ENCODE data around the gene SNAPC2.
"Not testable (repeated sequence)": the region's sequence is repeated elsewhere in the genome, so short reads cannot be mapped to it uniquely, and the experiment has no call there.

SNAPC2 gene

DNA sequence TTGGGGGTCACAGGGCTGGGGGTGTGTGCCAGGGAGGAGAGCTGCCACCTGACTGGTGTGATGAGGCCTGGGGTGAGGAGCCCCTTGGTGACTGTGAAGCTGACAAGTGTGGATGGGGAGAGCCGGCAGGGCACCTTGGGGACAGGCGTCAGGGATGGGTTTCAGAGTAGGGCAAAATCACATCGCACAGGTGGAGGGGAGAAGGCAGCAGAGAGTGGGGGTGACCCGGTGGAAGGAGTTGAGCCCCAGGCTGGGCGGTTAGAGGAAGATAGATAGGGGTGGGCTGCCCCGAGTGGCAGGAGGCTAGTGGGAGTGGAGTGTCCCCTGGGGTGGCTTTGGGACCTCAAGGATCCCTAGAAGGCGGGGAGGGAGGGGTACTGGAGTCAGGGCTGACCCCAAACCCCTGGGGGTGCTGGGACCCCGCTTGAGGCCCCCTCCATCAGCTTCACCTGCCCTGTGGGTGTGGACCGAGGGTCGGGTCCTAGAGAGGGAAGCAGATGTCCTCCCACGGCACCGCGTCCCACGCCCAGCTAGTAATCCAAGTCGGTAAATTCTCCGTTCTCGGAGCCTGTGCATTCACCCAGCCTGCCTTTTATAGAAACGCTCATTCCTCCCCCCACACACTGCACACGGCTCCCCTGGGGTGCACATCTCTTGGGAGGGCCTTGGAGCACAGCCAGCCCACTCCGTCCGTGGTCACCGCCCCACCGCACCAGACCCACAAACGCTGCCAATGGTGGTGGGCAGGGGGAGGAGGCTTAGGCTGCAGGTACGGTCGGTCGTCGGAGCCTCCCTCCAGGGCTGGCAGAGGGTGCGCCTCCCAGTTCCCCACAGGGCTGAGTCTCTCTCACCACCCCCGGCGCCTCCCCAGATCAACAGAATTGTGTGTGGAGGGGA lies 3.4 kb downstream of the SNAPC2 start:
- no peak for DNase-seq

DNA sequence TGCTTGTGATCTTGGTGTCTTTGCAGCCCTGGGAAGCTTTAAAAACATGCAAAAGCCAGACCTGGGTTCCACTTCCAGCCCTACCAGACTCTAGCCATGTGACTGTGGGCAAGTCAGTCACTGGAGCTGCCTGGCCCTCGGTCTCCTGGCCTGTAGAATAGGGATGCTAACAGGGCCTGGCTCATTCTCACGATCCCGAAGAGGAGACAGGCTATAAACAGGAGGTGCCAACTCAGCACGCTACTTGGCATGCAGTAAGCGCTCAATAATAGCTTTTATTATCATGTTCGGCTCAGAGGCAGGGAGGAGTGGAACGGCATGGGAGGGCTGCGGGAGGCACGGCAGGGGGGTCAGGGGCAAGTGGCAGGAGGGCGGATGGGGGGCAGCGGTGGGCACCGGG lies 4.1 kb downstream of the SNAPC2 start:
- DNase-seq, result no peak

DNA sequence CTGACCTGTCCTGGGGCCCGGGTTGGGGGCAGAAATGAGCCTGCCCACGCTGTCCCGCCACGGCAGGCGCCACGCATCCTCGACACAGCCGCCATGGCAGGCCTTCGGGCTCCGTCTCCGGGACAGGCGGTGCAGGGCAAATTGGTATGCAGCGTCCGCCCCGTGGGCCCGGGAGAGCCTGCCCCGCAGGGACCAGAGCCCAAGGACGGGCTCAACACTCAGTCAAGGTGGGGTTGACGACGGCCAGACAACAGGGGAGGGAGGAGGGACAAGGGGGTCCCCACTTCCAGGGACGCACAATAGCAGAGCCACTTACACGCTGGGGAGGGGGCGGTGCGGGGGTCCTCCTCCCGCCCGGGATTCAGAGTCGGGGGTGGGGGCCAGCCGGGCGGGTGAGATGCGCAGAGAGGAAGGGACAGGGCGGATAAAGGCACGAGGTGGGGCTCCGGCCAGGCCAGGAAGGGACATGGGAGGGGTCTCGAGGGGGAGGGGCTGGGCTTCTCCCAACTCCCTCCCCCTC lies 4.6 kb downstream of the SNAPC2 start:
- no peak for DNase-seq

DNA sequence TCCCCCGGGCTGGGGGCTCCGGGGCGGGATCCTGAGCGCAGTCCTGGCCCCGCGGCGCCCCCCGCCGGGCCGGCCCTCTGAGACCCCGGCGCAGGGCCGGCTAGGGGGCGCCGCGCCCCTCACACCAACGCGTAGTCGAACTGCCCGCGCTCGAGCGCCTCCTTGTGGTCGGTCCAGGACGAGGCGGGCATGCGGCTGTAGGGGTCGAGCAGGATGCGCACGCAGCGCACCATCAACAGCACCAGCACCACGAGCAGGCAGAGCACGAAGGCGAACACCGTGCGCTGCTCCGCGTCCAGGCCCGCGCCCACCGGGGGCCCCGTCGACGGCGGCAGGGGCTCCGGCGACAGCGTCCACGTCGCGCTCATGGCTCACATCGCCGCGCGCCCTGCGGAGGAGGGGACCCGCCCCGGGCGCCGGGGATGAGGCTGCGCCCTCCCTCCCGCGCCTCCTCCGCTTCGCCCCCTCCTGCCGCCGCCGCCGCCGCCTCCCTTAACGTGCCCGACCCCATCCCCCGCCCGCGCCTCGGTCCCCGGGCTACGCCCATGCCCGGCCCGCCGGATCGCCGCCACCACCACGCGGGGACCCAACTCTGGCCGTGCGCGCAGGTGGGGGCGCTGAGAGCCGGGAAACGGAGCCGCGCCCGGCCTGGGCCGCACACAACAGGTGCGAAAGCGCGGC lies 5.2 kb downstream of the SNAPC2 start:
- DNase-seq, result peak; percentile 72 to 86

DNA sequence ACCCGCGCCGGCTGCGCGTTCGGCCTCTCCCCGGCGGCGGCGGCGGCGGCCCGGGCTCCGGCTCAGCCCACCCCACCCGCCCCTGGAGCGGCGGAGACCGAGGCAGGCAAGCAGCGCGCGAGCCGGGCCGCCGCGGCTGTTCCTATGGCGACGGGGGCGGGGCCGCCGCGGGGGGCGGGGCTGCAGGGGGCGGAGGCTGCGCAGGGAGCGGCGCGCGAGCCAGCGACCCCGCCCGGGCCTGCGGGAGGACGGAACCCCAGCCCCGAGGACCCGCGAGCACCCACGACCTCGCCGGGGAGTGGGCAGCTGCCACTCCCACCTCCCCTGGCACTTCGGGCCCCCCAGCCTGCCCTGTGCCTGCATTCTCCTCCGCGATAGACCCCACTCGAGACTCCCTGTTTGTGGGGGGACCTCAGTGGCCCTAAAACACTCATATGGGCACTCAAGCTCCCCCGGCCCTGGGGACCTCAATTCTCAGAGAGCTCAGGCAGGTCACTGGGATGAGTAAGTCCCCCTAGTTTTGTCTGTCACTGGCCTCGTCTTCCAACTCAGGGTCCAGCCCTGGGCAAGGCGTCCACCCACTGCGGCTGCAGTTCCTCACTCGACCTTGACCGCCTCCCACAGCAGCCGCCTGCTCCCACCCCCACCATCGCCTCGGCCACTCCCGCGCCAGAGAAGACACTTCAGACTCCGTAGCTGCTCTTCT lies 6.0 kb downstream of the SNAPC2 start, which contains the start of gene CTXN1:
CTXN1 (minus strand) TSS at position 115 of the 706 bp plus-strand sequence. CDS start 597 bp downstream, outside the sequence.
- DNase-seq, result peak in 1 of 2 experiments; percentile 46

DNA sequence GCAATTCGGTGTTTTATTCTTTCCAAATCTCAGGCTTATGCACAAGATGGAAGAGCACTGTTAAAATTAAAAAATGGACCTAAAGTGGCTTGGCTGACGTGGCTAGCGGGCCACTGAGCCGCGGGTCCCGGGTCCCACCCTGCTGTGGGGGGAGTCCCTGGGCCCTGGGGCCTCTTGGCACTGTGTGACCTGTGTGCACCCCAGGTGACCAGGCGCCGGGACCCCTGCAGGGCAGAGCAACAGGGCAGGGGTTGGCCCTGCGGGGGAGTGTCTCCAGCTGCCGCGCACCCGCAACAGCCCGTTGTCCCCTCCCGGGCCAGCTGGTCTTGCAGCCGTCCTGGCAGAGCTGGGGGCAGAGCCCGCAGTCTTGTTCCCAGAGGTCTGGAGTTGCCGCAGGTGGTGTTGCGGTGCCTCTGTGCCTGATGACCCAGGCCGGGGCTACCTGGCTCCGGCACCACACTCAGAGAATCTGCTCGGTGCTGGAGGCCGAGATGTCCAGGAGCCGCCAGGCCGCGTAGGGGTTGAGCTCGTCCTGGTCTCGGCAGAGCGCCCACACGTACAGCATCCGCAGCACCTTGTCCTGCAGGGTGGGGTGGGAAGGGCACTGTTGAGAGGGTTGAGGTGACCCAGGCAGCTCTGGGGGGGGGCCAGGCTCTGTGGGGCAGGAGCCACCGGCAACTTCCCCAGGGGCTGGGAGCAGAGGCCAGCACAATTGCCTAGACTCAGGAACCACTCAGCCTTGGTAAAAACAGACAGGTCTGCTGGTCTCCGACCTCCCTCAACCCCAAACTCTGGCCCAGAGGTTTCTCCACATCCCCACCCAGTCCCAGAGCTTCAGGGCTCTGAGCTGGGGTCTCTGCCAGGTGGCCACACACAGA lies 6.8 kb downstream of the SNAPC2 start:
- DNase-seq, result no peak

DNA sequence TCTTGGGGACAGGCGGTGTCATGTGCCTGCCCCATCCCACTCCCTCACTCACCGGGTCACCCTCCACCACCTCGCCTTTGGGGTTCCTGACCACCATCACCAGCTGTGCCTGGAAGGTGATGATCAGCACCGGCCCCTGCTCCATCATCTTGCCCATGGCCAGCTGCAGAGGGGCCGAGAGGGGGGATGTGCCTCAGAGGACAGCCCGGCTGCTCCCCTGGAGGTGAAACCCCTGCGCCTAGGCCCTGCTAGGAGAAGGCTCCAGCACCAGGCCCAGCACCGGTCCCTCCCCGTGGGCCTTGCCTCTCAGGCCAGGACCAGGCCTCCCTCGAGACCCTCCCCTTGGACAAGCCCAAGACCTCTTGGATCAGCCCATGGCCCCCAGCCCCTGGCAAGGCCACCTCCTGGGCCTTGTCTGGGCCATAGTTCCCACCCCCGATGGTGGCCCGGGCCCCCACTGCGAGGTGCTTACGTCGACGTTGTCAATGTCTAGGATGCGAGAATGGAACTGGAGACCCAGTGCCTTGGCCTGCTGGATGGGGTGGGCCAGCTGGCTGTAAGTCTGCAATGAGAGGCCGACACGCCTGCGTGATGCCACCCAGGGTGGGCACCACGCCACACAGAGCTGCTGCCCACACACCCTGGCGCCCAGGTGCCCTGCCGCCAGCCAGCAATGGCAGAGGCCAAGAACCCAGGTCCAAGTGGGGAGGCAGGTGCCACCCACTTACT lies 7.6 kb downstream of the SNAPC2 start:
- no peak for DNase-seq

DNA sequence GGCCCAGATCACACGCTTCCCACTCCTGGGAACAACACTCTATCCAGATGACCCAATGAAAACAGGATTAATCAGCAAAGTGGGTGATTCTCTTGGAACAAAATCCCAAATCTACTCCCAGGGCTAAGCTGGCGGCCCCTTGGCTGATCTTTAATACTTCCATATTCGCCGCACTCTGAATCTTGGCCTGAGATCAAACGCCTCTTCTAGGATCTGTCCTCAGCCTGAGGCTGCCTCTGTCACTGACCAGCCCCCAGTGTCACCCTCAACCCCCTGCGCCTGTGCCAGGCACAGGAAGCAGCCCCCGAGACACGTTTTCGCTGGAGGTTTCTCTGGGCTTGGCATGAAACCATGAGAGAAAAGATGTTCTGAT lies 8.2 kb downstream of the SNAPC2 start:
- no peak for DNase-seq

DNA sequence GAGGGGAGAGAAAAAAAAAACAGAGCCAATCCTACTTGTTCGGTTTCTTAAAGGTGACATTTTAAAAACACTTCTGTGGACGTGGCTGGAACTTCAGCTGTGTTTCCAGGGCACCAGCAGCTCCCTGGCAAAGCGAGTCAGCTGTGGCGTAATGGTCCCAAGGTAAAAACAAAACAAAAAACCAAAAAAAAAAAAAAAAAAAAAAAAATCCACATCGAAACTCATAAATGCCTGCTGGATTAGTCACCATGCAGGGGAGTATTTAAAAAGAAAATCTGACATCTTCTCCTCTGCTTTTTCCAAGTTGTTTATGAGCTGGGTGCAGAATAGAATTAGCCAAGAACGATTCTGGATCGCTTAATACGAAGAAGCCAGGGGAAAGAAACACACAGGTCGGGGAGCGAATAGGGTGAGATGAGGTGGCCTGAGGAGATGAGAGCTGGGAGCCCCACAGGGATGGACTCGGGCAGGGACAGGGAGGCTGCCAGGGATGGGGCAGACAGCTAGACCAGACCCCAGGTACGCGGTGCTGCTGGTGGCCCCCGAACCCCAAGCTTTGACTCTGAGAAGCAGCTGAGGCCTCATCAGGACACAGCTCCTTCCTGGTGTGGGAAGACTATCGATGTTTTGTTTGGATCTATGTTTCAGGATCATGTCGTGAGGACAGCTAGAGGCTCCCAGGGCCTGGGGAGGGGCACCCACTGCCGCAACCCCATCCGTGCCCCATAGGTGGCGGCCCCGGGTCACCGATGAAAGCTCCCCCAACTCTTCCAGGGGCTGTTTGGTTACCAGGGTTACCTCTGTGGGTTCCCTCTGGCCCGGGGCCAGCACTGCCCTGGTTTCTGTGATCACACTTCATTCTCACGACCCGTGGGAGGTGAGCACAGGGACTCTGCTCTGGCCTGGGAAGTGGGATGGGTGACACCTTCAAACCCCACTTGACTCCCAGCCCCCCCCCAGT lies 8.9 kb downstream of the SNAPC2 start:
- no peak for DNase-seq

DNA sequence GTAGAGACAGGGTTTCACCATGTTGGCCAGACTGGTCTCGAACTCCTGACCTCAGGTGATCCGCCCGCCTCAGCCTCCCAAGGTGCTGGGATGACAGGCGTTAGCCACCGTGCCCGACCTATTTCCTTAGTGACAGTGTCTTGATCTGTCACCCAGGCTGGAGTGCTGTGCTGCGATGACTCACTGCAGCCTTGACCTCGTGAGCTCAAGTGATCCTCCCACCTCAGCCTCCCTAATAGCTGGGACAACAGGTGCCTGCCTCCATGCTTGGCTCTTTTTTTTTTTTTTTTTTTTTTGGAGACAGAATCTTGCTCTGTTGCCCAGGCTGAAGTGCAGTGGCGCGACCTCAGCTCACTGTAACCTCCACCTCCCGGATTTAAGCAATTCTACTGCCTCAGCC lies 9.9 kb downstream of the SNAPC2 start:
- DNase-seq, result not testable (repeated sequence)

DNA sequence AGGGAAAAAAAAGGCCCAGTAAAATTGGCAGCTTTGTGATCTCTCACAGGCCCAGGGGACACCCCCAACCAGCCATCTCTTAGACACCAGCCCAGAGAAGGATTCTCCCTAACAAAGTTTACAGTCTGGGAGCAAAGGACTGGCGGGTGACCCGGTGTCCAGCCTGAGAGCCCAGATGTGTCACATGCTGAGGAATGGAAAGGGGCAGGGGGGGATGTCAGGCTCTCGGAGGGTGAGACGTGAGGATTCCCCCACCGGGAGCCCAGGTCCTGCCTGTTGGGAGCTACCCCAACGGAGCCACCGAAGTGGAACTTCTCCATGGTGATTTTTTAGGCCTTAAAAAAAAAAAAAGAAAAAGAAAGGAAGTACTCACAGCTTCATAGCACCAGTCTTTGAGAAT lies 10.6 kb downstream of the SNAPC2 start:
- DNase-seq, result no peak

DNA sequence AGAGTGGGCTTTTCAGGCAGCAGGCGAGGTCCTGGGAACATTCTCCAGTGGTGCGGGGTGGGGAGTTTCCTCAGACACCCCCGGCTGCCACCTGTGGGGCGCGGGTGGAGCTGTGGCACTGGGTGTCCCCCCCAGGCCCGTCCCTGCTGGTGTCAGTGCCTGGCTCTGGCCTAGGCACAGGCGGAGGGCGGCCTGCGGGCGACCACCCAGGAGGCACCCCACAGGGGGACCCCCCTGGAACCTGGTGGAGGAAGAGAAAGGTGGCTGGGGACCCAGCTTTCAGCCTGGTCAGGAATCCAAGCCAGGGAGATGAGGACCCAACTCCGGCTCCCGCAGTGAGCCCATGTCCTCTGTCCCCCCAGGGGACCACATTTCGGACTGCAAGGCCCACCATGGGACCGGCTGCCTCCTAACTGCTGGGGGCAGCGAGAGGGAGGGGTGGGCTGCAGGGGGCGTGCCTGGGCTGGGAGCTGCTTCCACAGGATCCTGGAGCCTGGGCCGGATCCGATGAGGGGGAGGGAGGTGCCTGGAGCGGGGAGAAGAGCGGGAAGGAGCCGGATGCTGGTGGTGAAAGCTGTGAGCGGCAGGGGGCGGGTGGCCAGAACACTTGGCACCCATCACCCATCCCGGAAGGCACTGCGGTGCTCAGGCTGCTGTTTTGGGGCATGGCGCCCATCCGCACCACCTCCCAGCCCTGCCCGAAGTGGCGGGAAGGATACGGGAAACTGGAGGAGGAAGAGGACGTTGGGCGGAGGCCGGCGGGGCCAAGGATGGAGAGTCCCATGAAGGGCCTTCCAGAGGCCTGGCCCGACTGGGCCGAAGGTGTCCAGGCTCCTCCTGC lies 11.3 kb downstream of the SNAPC2 start:
- DNase-seq, result no peak

DNA sequence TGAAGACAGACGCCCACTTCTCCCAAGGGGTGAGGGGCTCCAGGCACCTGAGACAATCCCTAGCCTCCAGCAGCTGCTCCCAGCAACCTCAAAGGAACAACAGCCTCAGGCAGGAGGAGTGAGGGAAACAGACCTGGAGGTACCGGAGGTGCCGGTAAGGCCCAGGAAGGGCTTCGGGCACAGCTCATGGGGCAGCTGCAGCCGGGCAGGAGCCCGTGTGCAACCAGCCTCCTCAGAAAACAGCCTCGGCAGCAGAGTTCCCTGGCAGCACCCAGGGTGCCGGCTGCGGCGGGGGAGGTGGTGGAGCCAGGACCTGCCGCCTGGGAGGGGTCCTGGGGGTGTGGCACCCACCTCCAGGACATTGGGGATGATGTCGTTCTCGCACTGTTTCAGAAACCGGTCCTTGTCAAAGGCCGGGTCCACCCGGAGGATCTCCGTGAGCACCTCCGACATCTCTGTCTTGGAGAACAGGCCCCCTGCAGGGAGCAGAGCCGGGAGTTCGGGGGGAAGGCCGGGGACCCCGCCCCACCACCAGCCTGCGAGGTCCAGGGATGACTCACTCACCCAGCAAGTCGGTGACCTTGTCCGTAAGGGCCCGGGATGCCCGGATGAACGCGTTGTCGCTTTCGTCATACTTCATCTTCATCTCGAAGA lies 12.3 kb downstream of the SNAPC2 start:
- no peak for DNase-seq

DNA sequence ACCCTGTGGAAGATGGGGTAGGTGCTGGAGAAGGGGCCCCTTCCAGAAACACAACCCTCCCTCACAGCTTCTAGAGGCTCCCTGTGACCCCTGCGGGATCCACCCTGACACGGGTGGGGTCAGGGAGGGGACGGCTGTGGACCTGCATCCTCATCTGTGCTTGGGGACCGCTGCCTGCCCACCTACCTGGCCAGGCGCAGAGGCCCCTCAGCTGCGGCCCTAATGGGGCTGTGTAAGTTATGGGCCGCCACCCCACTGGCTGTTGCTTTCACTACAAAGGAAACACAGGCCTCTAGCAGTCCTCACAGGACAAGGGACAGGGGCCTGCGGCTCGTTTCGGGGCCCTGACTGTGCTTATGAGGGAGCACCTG lies 12.8 kb downstream of the SNAPC2 start:
- no peak for DNase-seq

DNA sequence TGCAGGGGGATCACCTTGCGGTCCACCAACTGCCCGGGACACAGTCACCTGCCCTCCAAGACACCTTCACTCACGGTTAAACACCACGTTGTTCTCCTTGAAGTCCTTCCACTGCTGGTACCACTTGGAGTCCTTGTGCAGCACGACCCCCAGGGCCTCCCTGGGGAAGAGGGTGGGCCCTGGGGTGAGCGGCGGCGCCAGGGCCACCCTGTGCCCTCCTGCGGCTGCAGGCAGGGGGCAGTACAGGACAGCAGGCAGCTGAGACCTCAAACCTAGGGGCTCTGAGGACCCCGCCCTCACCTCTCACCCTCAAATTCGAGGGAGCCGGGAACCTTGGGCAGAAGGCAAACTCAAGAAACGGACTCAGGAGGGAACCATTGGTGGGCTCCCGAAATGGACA lies 13.3 kb downstream of the SNAPC2 start:
- no peak for DNase-seq

DNA sequence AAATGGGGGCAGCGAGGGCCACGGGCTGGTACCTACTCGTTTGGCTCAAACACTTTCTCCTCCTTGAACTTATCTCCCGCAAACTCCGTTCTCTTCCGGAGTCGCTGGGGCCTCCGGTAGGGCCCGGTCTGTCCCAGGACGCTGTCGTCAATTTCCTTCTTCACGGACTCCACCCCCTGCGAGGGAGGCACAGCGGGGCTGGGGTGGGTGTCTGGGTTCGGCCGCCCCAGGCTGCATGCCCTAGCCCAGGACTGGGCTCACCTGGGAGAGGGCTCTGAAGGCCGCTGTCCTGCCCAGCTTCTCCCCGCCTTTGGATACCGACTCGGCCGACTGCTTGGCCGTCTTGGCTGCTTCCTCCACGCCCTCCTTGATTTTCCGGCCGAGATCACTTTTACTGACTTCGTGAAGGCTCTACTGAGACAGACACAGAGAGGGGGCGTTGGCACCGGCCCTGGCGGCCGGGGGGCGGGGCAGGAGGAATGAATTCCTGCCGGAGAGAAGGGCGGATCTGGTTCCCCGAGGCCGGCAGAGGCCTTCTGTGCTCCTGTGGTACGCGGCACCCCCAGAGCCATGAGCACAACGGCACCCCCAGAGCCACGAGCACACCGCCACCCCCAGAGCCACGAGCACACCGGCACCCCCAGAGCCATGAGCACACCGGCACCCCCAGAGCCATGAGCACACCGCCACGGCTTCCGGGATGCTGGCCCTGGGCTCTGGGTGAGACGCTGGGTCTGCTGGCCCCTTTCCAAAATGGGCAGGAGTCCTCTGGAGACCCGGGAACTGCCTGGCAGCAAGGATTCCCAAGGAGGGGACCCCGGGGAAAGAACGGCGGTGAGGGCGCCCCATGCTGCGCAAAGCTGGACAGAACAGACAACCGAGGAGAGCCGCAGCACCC lies 13.9 kb downstream of the SNAPC2 start:
- DNase-seq, result no peak

DNA sequence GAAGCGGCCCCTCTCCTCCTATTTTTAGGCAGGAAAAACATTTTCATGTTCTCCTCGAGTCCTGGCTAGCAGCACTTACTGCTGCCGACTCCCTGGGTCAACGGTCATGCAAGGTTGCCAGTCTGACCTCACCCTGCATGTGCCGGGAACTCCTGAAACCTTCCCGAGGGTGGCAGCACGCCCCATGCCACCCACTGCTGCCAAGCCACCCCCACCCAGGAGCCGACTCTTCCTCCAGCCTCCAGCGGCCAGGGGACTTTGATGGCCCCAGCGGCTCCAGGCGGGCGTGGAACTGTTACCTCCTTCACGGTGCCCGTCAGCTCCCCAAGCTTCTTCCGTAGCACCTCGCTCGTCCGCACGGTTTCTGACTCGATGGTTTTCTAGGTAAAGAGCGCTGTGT lies 14.6 kb downstream of the SNAPC2 start:
- no peak for DNase-seq

DNA sequence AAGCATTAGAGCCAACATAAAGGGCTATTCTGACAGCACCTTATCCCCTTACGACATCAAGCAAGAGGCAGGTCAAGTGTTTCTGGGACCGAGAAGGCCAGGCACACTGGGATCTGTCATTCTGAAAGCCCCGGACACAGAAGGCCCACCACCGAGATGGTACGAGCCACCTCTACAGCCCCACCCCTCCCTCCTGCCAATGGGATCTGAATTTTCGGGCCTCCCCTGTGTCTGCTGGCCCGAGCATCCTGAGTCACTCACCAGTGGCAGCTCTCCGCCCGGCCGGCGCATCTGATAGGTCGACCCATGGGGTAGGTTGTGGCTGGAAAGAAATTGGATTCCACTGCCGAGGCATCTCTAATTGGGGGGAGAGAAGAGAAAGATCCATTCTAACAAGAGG lies 20.7 kb downstream of the SNAPC2 start:
- DNase-seq, result no peak

Data from NCI-H1930 (cell line).